OCI-LY3 (cell line): ENCODE data around the gene SKAP2.

Source experiments
- H2AFZ ChIP-seq: fragments of 200-600, 300-600 bp; shearing (Covaris generic); 2 replicates; pipeline ENCODE4 v1.6.0; 2014; ENCODE audit warnings: antibody characterized with exemption, low read depth, low read length
- H3K27ac ChIP-seq: fragments of 200-600, 300-600 bp; sonication (generic); 2 replicates; pipeline ENCODE4 v1.5.1; 2014; ENCODE audit warnings: mild to moderate bottlenecking, low read length, moderate library complexity, mixed read lengths
- H3K27me3 ChIP-seq: fragments of 200-600, 300-600 bp; sonication (generic); 2 replicates; pipeline ENCODE4 v1.6.1; 2014; ENCODE audit warnings: low read depth, low read length, mixed read lengths
- H3K36me3 ChIP-seq: fragments of 200-600, 300-600 bp; sonication (generic); replicated peaks from 2 replicates; pipeline ENCODE3; 2014; ENCODE audit warnings: low read depth, low read length, mixed read lengths
- H3K4me1 ChIP-seq: fragments of 300-600, 200-600 bp; sonication (generic); 2 replicates; pipeline ENCODE4 v1.6.1; 2014; ENCODE audit warnings: low read length, mixed read lengths
- H3K4me2 ChIP-seq: fragments of 200-600, 300-600 bp; sonication (generic); 2 replicates; pipeline ENCODE4 v1.6.1; 2014; ENCODE audit warnings: low read length, mixed read lengths
- H3K4me3 ChIP-seq: fragments of 300-600, 200-600 bp; sonication (generic); 2 replicates; pipeline ENCODE4 v1.5.1; 2014; ENCODE audit warnings: antibody characterized with exemption, mild to moderate bottlenecking, low read length, moderate library complexity
- H3K79me2 ChIP-seq: fragments of 300-600, 200-600 bp; shearing (Covaris generic); 2 replicates; pipeline ENCODE4 v1.6.1; 2014; ENCODE audit warnings: mild to moderate bottlenecking, low read length, mixed read lengths
- H3K9ac ChIP-seq: fragments of 300-600, 200-600 bp; shearing (Covaris generic); 2 replicates; pipeline ENCODE4 v1.6.0; 2014; ENCODE audit warnings: mild to moderate bottlenecking, low read length, moderate library complexity
- H3K9me3 ChIP-seq: fragments of 200-600, 300-600 bp; shearing (Covaris generic); 2 replicates; pipeline ENCODE4 v1.6.1; 2014; ENCODE audit warnings: low read length, mixed read lengths; ENCODE audit not compliant: insufficient read depth
- H4K20me1 ChIP-seq: fragments of 200-600, 300-600 bp; sonication (generic); 2 replicates; pipeline ENCODE4 v1.6.1; 2016; ENCODE audit warnings: low read length, mixed read lengths; ENCODE audit not compliant: insufficient read depth
- CTCF ChIP-seq: fragments of 200-600, 300-600 bp; sonication (generic); IDR thresholded peaks from 2 replicates; pipeline ENCODE4 v1.5.1; 2014; ENCODE audit warnings: antibody characterized with exemption, low read length, low read depth
- EZH2phosphoT487 ChIP-seq: fragments of 200-600 bp; shearing (Covaris generic); IDR thresholded peaks from 2 replicates; pipeline ENCODE4 v1.6.1; 2018; ENCODE audit warnings: antibody characterized with exemption, mixed run types, low read depth

The SKAP2 gene

GRCh38 chr7:26864309-26865093 is at the start of gene SKAP2:
SKAP2 (minus strand) TSS chr7:26864590; CDS start chr7:26864429, 161 bp downstream.
- Histone ChIP-seq H2AFZ (peak within 1 kb of the TSS; percentile 84), H3K79me2 (peaks cover 40% of the 10 kb centered on the region), H3K27ac (peak within 1 kb of the TSS; percentile 92), H3K4me2 (peak within 1 kb of the TSS; percentile 79), H3K4me3 (peak within 1 kb of the TSS; percentile 97), H3K9me3 (no peaks in the 10 kb centered on the region), H3K36me3 (no peaks in the 10 kb centered on the region), H3K27me3 (no peaks in the 10 kb centered on the region), H4K20me1 (peaks cover 9% of the 10 kb centered on the region; the same call in 1 of the 2 replicates), H3K9ac (peak within 1 kb of the TSS; percentile 98), H3K4me1 (peaks cover 26% of the 10 kb centered on the region)
- TF ChIP-seq EZH2phosphoT487 = no peak
- TF ChIP-seq CTCF = no peak

- Histone ChIP-seq H4K20me1 (no peaks in the 10 kb centered on the region), H3K9me3 (no peaks in the 10 kb centered on the region), H3K4me3 (no peak overlapping the region), H3K79me2 (no peaks in the 10 kb centered on the region), H3K27me3 (no peaks in the 10 kb centered on the region), H2AFZ (no peak overlapping the region), H3K9ac (no peak overlapping the region), H3K4me2 (no peak overlapping the region), H3K4me1 (no peaks in the 10 kb centered on the region), H3K36me3 (no peaks in the 10 kb centered on the region), H3K27ac (no peak overlapping the region)
- TF ChIP-seq CTCF (no peak), EZH2phosphoT487 (no peak)
Measured at GRCh38 chr7:26912933-26913536, 48.6 kb upstream of the SKAP2 start.

GRCh38 chr7:26912338-26912737 is 47.9 kb upstream of the SKAP2 start:
- Histone ChIP-seq H3K36me3 (no peaks in the 10 kb centered on the region), H4K20me1 (no peaks in the 10 kb centered on the region)

More at GRCh38 chr7:26912338-26912737, 47.9 kb upstream of the SKAP2 start:
- H3K4me2 ChIP-seq = no peak overlapping the region
- no peak overlapping the region for H3K4me3 ChIP-seq
- H3K27me3 ChIP-seq = no peaks in the 10 kb centered on the region
- H3K79me2 ChIP-seq = no peaks in the 10 kb centered on the region
- no peaks in the 10 kb centered on the region for H3K9me3 ChIP-seq
- H3K4me1 ChIP-seq = no peaks in the 10 kb centered on the region
- TF ChIP-seq EZH2phosphoT487 (no peak), CTCF (no peak)
- H3K9ac ChIP-seq = no peak overlapping the region
- H3K27ac ChIP-seq = no peak overlapping the region
- H2AFZ ChIP-seq = no peak overlapping the region
